H1 (cell line): ENCODE results near the gene GDNF.
"Not testable (repeated sequence)": the region's sequence is repeated elsewhere in the genome, so short reads cannot be mapped to it uniquely, and the experiment has no call there.

Experiments
- EP300 ChIP-seq, 2 experiments: IDR thresholded peaks; 1 replicate in 1 of 2; 2 replicates in 1 of 2; pipeline ENCODE4 v1.6.1; 2011 to 2012; ENCODE audit warnings: low read depth in 2 of 2, low read length in 2 of 2, mild to moderate bottlenecking in 2 of 2, borderline replicate concordance in 1 of 2, inconsistent platforms in 1 of 2, moderate library complexity in 1 of 2
- EZH2 ChIP-seq: fragments of 200-600 bp; sonication (generic); IDR thresholded peaks from 2 replicates; pipeline ENCODE4 v1.7.1; 2012; ENCODE audit warnings: low read depth, mild to moderate bottlenecking, moderate library complexity, low read length, inconsistent platforms; ENCODE audit not compliant: severe bottlenecking
- HDAC2 ChIP-seq, 2 experiments: fragments of 300-600 bp in 1 of 2; sonication (generic) in 1 of 2; IDR thresholded peaks; 2 replicates each; pipeline ENCODE4 v1.6.1; 2011 to 2012; ENCODE audit warnings: low read depth in 2 of 2, low read length in 2 of 2, mild to moderate bottlenecking in 2 of 2, moderate library complexity in 2 of 2, borderline replicate concordance in 1 of 2, inconsistent platforms in 1 of 2
- KDM5A ChIP-seq: fragments of 200-600 bp; IDR thresholded peaks from 2 replicates; pipeline ENCODE4 v1.7.1; 2012; ENCODE audit warnings: mild to moderate bottlenecking, low read length, inconsistent platforms, mixed read lengths
- NRF1 ChIP-seq: IDR thresholded peaks from 2 replicates; pipeline ENCODE4 v1.6.1; 2011; ENCODE audit warnings: mild to moderate bottlenecking, low read depth, low read length, improper control_type of control experiment
- RAD21 ChIP-seq, 2 experiments: IDR thresholded peaks in 1 of 2; conservative IDR thresholded peaks in 1 of 2; 2 replicates each; pipeline ENCODE4 v1.6.1; 2011; ENCODE audit warnings: low read depth in 2 of 2, low read length in 2 of 2, improper control_type of control experiment in 1 of 2, inconsistent platforms in 1 of 2, mild to moderate bottlenecking in 1 of 2, moderate library complexity in 1 of 2
- SIN3A ChIP-seq, 2 experiments: IDR thresholded peaks in 1 of 2; conservative IDR thresholded peaks in 1 of 2; 2 replicates each; pipeline ENCODE4 v1.6.1; 2011 to 2012; ENCODE audit warnings: low read length in 2 of 2, improper control_type of control experiment in 1 of 2, low read depth in 1 of 2, mild to moderate bottlenecking in 1 of 2
- SIX5 ChIP-seq: IDR thresholded peaks from 2 replicates; pipeline ENCODE4 v1.6.1; 2011; ENCODE audit warnings: mild to moderate bottlenecking, low read depth, low read length
- SUZ12 ChIP-seq: fragments of 200-600 bp; sonication (generic); IDR thresholded peaks from 2 replicates; pipeline ENCODE4 v1.6.1; 2012; ENCODE audit warnings: mild to moderate bottlenecking, inconsistent platforms, low read length, moderate library complexity, mixed read lengths
- TF ChIP-seq, protein P1 (sequence below), 3 experiments: IDR thresholded peaks; 1 replicate in 2 of 3; 2 replicates in 1 of 3; pipeline versions ENCODE4 v1.5.1 to v1.6.1; 2011; ENCODE audit warnings: low read length in 3 of 3, mild to moderate bottlenecking in 3 of 3, inconsistent platforms in 2 of 3, low read depth in 1 of 3, moderate library complexity in 1 of 3; ENCODE audit not compliant: insufficient read depth in 1 of 3; ENCODE audit errors: control extremely low read depth in 1 of 3

DNA sequence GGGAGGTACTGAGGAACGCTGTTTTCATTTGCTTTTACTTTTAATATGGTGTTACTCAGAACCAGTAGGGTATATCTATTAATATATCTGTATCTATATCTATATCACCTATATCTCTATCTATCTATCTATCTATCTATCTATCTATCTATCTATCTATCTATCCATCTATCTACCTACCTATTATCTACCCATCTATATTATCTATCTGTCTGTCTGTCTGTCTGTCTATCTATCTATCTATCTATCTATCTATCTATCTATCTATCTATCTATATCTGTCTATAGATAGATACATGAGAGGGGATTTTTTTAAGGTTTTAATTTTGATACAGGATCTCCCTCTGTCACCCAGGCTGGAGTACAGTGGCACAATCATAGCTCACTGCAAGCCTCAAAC is 23.1 kb upstream of the GDNF start:
- not testable (repeated sequence) for TF ChIP-seq SIN3A (conservative IDR thresholded peaks at IDR 0.05 in 1 of 2, IDR thresholded peaks at IDR 0.05 in 1 of 2; ENCODE audit: low read depth in 1 of 2, low read length in 2 of 2); EZH2; HDAC2 (IDR thresholded peaks at IDR 0.05; ENCODE audit: borderline replicate concordance in 1 of 2, low read depth in 2 of 2, low read length in 2 of 2); EP300 (IDR thresholded peaks at IDR 0.05; ENCODE audit: borderline replicate concordance in 1 of 2, low read depth in 2 of 2, low read length in 2 of 2); RAD21 (IDR thresholded peaks at IDR 0.05 in 1 of 2, conservative IDR thresholded peaks at IDR 0.05 in 1 of 2; ENCODE audit: low read depth in 2 of 2, low read length in 2 of 2); SUZ12; NRF1; KDM5A; SIX5
- TF ChIP-seq, protein P1, sequence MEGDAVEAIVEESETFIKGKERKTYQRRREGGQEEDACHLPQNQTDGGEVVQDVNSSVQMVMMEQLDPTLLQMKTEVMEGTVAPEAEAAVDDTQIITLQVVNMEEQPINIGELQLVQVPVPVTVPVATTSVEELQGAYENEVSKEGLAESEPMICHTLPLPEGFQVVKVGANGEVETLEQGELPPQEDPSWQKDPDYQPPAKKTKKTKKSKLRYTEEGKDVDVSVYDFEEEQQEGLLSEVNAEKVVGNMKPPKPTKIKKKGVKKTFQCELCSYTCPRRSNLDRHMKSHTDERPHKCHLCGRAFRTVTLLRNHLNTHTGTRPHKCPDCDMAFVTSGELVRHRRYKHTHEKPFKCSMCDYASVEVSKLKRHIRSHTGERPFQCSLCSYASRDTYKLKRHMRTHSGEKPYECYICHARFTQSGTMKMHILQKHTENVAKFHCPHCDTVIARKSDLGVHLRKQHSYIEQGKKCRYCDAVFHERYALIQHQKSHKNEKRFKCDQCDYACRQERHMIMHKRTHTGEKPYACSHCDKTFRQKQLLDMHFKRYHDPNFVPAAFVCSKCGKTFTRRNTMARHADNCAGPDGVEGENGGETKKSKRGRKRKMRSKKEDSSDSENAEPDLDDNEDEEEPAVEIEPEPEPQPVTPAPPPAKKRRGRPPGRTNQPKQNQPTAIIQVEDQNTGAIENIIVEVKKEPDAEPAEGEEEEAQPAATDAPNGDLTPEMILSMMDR (IDR thresholded peaks at IDR 0.05; ENCODE audit: control extremely low read depth in 1 of 3, insufficient read depth in 1 of 3, low read depth in 1 of 3, low read length in 3 of 3): not testable (repeated sequence)
